ENCODE measurements around the gene CDH6. TPM values are rescaled to one million over a fixed set of nuclear protein-coding genes. Genes with fewer than 3 reads are reported as not detected.

Gene CDH6
- total and polyA plus RNA-seq, 2 experiments from 2014 or later, result 0.60 to 1.1 TPM

GRCh38 chr5:31343946-31344345 lies 150.5 kb downstream of the CDH6 start:
- H3K27ac ChIP-seq (ENCODE audit: low read depth), result no peak overlapping the region
- no peak overlapping the region for H3K4me2 ChIP-seq
- no peak overlapping the region for H2AFZ ChIP-seq
- H3K36me3 ChIP-seq (ENCODE audit: insufficient read depth), result no peaks in the 10 kb centered on the region
- H3K79me2 ChIP-seq (replicated peaks; ENCODE audit: insufficient read depth), result no peaks in the 10 kb centered on the region
- no peaks in the 10 kb centered on the region for H3K27me3 Mint-ChIP-seq (ENCODE audit: insufficient read depth, low read depth, poor library complexity)
- H3K9me2 ChIP-seq (ENCODE audit: insufficient read depth), result peaks cover 8% of the 10 kb centered on the region; the same call in 1 of the 2 replicates
- no peaks in the 10 kb centered on the region for H3K36me3 Mint-ChIP-seq (ENCODE audit: low read depth)
- H3K4me1 Mint-ChIP-seq, result no peaks in the 10 kb centered on the region
- no peak overlapping the region for H3K27ac Mint-ChIP-seq
- H3K4me3 ChIP-seq, result no peak overlapping the region
- no peaks in the 10 kb centered on the region for H3F3A ChIP-seq (replicated peaks; ENCODE audit: low read depth)
- TF ChIP-seq ZNF462 (CRISPR knock-in tag; IDR thresholded peaks at IDR 0.05) (no peak), ETS1 (IDR thresholded peaks at IDR 0.05) (no peak), ZNF114 (CRISPR knock-in tag; IDR thresholded peaks at IDR 0.05) (no peak), POLR2AphosphoS5 (IDR thresholded peaks at IDR 0.05; ENCODE audit: low read depth) (no peak), REST (IDR thresholded peaks at IDR 0.05; ENCODE audit: unreplicated experiment) (no peak), NANOG (IDR thresholded peaks at IDR 0.05; ENCODE audit: borderline replicate concordance) (no peak), JUNB (IDR thresholded peaks at IDR 0.05; ENCODE audit: unreplicated experiment) (no peak), CTCF (conservative IDR thresholded peaks at IDR 0.05; ENCODE audit: low read depth in 2 of 2) (no peak), EZH2 (IDR thresholded peaks at IDR 0.05; ENCODE audit: low read depth, unreplicated experiment) (no peak), STAT1 (IDR thresholded peaks at IDR 0.05; ENCODE audit: unreplicated experiment) (no peak), ZNF331 (CRISPR knock-in tag; IDR thresholded peaks at IDR 0.05; ENCODE audit: low read depth) (no peak), CREB1 (CRISPR knock-in tag; IDR thresholded peaks at IDR 0.05; ENCODE audit: low read depth) (no peak), EZH2phosphoT487 (IDR thresholded peaks at IDR 0.05; ENCODE audit: unreplicated experiment) (no peak)
- no peak for DNase-seq (ENCODE audit: low spot score)
- no peak for ATAC-seq
- no peaks in the 10 kb centered on the region for H4K20me1 ChIP-seq (replicated peaks; ENCODE audit: insufficient read depth)
- no peaks in the 10 kb centered on the region for H3K27me3 ChIP-seq (ENCODE audit: insufficient read depth)
- H3K4me1 ChIP-seq (ENCODE audit: insufficient read depth), result no peaks in the 10 kb centered on the region
- H3K4me3 Mint-ChIP-seq, result no peak overlapping the region
- peaks cover 6% of the 10 kb centered on the region for H3K9me3 Mint-ChIP-seq
